ENCODE data around the gene PNLDC1. TPM values are rescaled to one million over a fixed set of nuclear protein-coding genes. Genes with fewer than 3 reads are reported as not detected.
A peak's percentile ranks its signal among the peaks of the same experiment; 100 is the strongest.

PNLDC1 gene
- total RNA-seq, 1 experiment from 2014 or later = 0.20 TPM

- Histone ChIP-seq H2AFZ (no peak overlapping the region), H3K4me2 (peak overlapping the region; percentile 78), H3K9me2 (ENCODE audit: insufficient read depth) (no peaks in the 10 kb centered on the region), H3K79me2 (ENCODE audit: low read depth) (peaks cover 88% of the 10 kb centered on the region), H3K36me3 (ENCODE audit: low read depth) (peaks cover 43% of the 10 kb centered on the region), H3K4me3 (peak overlapping the region; percentile 86), H3K27ac (no peak overlapping the region), H3K9me3 (ENCODE audit: insufficient read depth, low read depth) (no peaks in the 10 kb centered on the region), H3F3A (ENCODE audit: insufficient read depth, low read depth) (peaks cover 18% of the 10 kb centered on the region; the same call in 1 of the 2 replicates), H3K4me1 (replicated peaks; ENCODE audit: insufficient read depth) (peaks cover 25% of the 10 kb centered on the region), H3K27me3 (ENCODE audit: insufficient read depth, low read depth) (no peaks in the 10 kb centered on the region), H4K20me1 (ENCODE audit: insufficient read depth) (peaks cover 50% of the 10 kb centered on the region)
- intact Hi-C loops (cut with micrococcal nuclease; ENCODE audit: unreplicated experiment) = loop anchor here (2.0 to 10.0 kb wide), 2 partner anchors 25 to 187 kb away; partner anchors contain the start of gene ACAT2
- DNase-seq = no peak
- no TSS peak for BruUV-seq (replicated peaks)
- ChIA-PET CTCF (no interaction called here), POLR2A (ENCODE audit: unreplicated experiment) (interaction anchor here (0.6 kb wide), 1 partner anchor 10 kb away, joined by 5 read pairs; no protein-coding TSS in a partner anchor)
- no peak for TF ChIP-seq CTCF (conservative IDR thresholded peaks at IDR 0.05)
- no peak for TF ChIP-seq EZH2 (IDR thresholded peaks at IDR 0.05; ENCODE audit: low read depth)
Observed at GRCh38 chr6:159788276-159788675, 11.8 kb upstream of the PNLDC1 start.

GRCh38 chr6:159788753-159789376 lies 11.2 kb upstream of the PNLDC1 start:
- BruUV-seq (replicated peaks) = TSS peak; percentile 60
- peak overlapping the region; percentile 76 for H2AFZ ChIP-seq
- peak in 1 of 2 experiments; percentile 7 for DNase-seq

More at GRCh38 chr6:159788753-159789376, 11.2 kb upstream of the PNLDC1 start:
- TF ChIP-seq CTCF (conservative IDR thresholded peaks at IDR 0.05) (no peak), EZH2 (IDR thresholded peaks at IDR 0.05; ENCODE audit: low read depth) (no peak)
- Histone ChIP-seq H4K20me1 (ENCODE audit: insufficient read depth) (peaks cover 45% of the 10 kb centered on the region), H3K4me2 (peak overlapping the region; percentile 78), H3K27ac (peak overlapping the region; percentile 45), H3K4me3 (peak overlapping the region; percentile 86), H3K9me2 (ENCODE audit: insufficient read depth) (no peaks in the 10 kb centered on the region), H3F3A (ENCODE audit: insufficient read depth, low read depth) (peaks cover 17% of the 10 kb centered on the region), H3K4me1 (replicated peaks; ENCODE audit: insufficient read depth) (peaks cover 25% of the 10 kb centered on the region), H3K9me3 (ENCODE audit: insufficient read depth, low read depth) (no peaks in the 10 kb centered on the region), H3K27me3 (ENCODE audit: insufficient read depth, low read depth) (no peaks in the 10 kb centered on the region), H3K79me2 (ENCODE audit: low read depth) (peaks cover 87% of the 10 kb centered on the region), H3K36me3 (ENCODE audit: low read depth) (peaks cover 38% of the 10 kb centered on the region)
- ChIA-PET CTCF (no interaction called here), POLR2A (ENCODE audit: unreplicated experiment) (interaction anchor here (0.6 kb wide), 1 partner anchor 10 kb away, joined by 5 read pairs; no protein-coding TSS in a partner anchor)
- intact Hi-C loops (cut with micrococcal nuclease; ENCODE audit: unreplicated experiment) = loop anchor here (1.0 to 10.0 kb wide), 3 partner anchors 26 to 186 kb away; partner anchors contain the start of genes ACAT2 and SOD2

Data from PC-9 (cell line).